Activated T-cell treated with anti-CD3 and anti-CD28 coated beads for 48 hours (primary cell): ENCODE results near the gene SSH3.
A peak's percentile ranks its signal among the peaks of the same experiment; 100 is the strongest.

ENCODE experiments used
- DNase-seq: peaks from one replicate; pipeline ENCODE4 v3.0.0-alpha.2; 2020; ENCODE audit warnings: low read depth

Gene SSH3

GRCh38 chr11:67349036-67349435 lies 45.7 kb downstream of the SSH3 start:
- no peak for DNase-seq

- no peak for DNase-seq
Measured at GRCh38 chr11:67349457-67349856, 46.1 kb downstream of the SSH3 start.

- no peak for DNase-seq
Measured at GRCh38 chr11:67349928-67350465, 46.7 kb downstream of the SSH3 start.

- DNase-seq, result peak; percentile 57
Measured at GRCh38 chr11:67351275-67352005, 48.1 kb downstream of the SSH3 start.

DNA sequence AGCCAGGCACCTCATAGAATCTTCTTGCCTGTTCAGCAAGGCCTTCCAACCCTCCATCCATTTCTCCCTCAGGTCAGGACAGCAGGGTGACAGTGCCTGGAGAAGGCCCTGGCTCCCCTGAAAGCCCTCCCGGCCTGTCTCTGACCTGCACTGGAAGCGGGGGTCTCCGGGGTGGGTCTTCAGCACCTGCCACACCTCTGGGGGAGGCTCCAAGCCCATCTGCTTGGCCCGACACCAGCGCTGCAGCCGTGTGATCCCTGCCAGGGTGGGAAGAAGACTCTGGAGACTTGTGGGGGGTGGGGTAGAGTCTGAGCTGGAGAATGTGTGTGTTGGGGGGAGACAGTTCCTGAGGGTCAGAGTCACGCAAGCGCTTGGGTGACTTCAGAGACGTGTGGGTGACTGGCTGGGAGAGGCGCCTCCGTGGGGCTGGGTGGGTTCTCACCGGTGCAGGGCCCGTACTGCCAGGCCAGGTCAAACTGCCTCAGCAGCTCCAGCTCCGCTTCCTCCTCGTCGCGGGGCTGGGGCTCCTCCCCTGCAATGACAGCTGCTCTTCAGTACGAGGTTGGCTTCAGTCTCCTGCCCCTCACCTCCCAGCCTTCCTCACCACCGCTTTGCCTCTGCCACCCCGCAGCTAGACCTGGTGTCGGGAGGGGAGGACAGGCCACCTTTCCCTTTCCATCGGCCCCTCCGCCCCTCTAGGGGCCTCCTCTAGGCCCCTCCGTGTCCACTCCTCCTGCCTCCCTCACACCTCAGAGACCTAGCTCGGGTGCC lies 49.4 kb downstream of the SSH3 start:
- no peak for DNase-seq

DNA sequence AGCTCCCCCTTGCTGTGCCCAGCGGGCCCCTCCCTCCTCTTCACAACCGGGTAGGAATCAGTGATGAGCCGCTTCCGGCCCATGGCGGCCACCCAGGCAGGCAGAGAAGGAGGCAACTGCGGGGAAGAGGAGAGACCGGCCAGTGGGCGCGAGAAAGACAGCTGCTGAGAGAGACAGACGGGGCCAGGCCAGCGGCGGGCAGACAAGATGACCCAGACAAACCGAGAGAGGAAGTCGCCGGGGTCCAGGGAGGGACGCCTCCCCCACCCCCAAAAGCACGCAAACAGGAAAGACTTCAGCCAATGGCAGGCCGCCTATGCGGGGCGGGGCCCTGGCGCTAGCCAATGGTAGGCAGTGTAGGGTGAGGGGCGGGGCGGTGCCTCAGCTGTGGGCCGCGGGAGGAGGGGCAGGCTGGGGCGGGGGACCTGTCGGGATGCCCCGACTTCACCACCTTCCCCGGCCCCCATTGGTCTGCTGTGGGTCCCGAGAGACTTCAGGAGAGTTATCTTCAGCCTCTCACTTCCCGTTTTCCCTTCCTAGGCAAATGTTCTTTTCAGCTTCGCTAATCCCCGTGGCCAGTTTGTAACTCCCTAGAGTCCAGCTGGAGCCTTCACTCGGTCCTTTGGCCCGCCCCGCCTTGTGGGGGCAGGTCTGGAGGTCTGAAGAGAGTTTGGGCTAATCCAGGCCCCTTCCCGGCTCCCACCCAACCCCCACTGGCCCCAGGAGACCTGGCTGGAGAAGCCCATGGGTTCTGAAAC lies 50.2 kb downstream of the SSH3 start, which contains the start of gene POLD4:
Gene POLD4 (minus strand): TSS at position 230 of the 758 bp plus-strand sequence. CDS start 147 bp downstream, at position 83.
- DNase-seq, result peak; percentile 95

GRCh38 chr11:67354075-67355022 lies 51.0 kb downstream of the SSH3 start:
- no peak for DNase-seq

DNA sequence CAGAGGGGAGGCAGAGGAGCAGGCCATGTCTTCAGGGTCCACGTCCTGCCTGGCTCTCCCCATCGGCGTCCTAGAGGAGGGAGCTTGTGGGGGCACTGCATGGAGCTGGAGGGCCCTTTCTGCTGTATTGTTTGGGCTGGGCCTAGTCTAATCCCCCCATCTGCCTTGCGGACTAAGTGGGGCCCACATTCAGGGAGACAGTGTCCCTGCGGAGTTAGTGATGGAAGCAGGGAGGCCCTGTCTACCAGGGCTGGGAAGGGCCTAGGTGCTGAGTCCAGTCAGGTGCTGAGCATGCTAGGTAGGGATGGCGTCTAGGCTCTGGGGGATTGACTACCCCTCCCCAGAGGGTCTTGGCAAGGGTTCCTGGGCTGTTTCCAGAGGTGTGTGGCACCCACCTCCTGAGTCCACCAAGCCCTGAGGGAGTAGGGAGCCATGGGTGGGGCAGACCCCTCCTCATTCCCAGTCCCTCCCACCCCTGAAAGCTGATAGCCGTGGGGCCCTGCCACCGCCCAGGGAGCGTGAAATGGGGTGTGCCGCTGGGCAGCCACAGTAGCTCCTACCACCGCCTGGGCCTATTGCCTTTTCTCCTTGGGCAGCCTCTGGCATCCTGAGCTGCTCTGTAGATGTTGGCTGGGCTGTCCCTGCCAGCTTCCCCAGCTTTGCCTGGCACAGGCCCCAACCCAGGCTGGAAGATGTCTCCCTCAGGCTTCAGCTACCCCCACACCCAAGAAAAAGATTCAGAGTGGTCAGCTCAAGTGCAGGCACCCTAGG lies 51.9 kb downstream of the SSH3 start:
- DNase-seq, result no peak

- no peak for DNase-seq
Measured at GRCh38 chr11:67355794-67356386, 52.6 kb downstream of the SSH3 start.

- DNase-seq, result no peak
Measured at GRCh38 chr11:67356387-67356863, 53.1 kb downstream of the SSH3 start.

- peak; percentile 62 for DNase-seq
Measured at GRCh38 chr11:67356864-67357561, 53.7 kb downstream of the SSH3 start.

DNA sequence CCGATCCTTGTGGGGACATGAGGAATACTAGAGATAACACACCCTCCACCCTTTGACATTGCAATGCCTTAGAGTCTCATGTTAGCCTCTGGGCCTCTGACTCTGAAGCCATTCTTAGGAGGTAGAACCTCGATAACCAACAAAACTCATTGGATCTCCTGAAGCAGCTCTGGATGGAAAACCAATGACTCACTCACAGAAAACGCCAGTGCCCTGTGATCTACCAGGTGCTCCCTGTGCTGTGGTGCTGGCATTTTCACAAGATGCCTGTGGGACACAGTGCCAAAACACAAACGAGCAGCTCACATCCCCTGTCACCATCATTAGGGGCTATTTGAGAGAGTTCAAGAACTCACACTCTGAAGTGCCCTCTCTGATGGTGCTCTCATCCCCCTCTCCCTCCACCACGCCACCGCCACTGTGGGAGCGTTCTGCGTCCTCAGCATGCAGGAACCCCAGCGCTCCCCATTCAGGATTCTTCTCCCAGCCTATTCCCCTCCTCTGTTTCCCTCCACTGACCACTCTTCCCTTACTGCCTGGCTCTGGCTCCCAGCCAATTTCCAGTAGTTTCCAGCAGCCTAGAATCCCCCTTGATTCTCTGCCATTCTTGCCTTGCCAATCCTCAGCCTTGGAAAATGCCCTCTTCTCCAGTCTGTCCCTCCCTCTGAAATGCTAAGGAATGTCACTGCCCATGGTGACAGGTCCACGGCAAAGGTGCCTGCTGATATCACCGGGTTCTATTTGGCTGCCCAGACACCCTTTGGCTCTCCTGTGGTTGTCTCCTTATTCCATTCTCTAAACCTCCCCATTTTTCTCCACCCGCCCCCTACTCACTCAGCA lies 54.7 kb downstream of the SSH3 start:
- no peak for DNase-seq
